Stimulated activated CD8-positive, alpha-beta memory T cell treated with anti-CD3 and anti-CD28 coated beads, Interleukin-7, amount 100 ng/mL, for 1 hour (primary cell): ENCODE data around the gene COL4A1.

Source experiments
- DNase-seq, 2 donors: peaks; one replicate each; pipeline ENCODE4 v3.0.0-alpha.2; 2020; ENCODE audit warnings: low read depth in 2 of 2

Gene COL4A1

DNA sequence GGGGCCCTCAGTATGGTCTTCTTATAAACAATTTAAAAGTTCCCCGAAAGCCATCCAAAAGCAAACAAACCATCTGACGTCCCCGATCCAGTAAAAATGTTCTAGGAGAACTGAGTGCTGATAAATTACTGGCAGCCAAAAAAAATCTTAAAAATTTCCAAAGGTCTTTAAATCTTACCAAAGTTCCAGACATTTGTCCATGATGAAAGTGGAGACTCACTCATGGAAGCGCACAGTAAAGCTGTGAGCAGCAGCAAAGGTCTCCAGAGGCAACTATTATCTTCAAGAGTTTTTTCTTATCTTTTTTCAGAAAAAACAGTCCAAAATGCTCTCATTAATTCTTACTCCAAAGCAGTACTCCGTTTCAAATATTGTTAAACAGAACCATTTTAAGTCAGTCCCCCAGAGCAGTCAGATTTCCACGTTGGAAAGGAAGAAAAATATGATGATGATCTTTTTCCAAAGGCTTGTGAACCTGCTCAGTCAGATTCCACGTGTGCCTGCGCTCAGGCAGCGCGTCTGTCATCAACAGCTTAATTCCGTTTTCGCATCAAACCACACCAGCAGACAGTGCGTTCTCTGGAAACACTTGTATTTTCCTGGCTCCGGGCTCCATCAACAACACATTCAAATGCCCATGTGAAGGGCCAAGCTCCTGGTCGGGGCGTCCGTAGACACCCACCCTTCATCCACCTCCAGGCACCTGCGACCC is 85.4 kb downstream of the COL4A1 start:
- DNase-seq = no peak

DNA sequence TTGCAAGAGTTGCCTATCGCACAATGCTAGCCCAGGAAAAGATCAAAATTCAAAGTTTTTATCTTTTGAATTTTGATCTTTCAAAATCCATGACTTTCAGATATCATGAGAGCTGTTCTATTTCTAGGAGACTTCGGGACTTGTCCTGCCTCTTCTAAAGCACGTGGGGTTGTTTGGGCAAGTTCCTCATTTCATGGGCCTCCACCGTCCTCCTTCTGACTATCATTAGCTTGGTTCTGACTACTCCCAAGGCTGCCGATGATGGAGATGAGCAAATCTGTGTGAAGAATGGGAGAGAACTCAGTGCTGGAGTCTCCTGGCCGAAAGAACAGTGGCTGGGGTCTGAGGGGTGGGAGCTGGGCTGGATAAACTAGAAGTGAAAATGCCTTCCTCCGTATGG is 86.5 kb downstream of the COL4A1 start:
- DNase-seq = no peak

GRCh38 chr13:110218581-110219201 is 88.3 kb downstream of the COL4A1 start:
- no peak for DNase-seq

DNA sequence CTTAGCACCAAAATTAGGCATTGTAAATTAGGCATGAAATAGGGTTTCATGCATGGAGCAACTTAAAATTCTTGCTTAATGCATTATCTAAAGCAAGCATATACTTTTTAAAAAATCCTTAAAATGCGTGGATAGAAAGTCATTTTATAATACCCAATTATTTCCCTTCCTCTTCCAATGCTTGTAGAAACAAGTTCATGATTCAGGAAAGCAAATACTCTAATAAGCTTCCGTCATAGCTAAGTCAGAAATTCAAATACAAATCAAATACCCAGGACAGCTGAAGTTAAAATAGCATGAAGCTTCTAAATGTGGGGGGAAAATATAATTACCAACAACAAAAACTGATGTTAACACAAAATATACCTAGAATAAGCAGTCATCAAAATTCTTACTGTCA is 89.1 kb downstream of the COL4A1 start:
- no peak for DNase-seq

DNA sequence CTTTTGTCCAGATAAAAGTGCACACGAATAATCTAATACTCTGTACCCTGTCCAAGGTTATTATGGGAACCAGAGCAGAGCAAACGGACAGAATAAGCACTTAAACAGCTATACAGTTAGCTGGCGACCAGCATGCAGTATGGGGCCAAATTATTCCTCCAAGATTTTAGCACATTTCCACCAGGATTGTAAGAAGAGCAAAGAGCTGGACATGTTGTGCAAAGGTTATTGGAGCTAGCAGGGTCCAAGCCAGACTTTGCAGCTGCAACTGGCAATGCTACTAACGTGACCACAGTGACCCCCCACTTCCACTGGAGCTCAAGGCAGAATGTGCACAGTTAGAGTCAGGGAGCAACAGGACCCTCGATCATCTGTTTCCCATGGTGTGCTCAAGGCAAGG is 89.9 kb downstream of the COL4A1 start:
- no peak for DNase-seq

- DNase-seq = no peak
Observed at GRCh38 chr13:110216398-110217041, 90.4 kb downstream of the COL4A1 start.

DNA sequence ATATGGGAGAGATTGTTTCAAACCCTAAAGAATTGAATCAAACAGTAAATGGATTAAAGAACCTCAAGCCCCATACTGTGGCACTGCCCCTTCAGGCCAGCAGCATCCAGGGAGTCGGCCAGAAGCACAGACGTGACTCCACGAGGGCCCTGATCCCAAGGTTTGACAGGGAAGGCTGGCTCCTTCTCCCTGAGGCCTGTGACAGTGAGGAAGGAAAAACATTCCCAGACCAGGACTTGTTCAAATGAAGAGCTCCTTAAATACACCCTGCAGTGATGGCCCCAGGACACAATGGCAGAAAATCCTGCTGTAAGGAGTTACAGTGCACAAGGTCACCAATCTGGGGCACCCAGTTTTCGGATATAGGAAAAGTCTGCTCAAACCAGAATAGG is 91.0 kb downstream of the COL4A1 start:
- DNase-seq = no peak

GRCh38 chr13:110215606-110216005 is 91.4 kb downstream of the COL4A1 start:
- DNase-seq = no peak

- DNase-seq = no peak
Observed at GRCh38 chr13:110214637-110215036, 92.3 kb downstream of the COL4A1 start.

DNA sequence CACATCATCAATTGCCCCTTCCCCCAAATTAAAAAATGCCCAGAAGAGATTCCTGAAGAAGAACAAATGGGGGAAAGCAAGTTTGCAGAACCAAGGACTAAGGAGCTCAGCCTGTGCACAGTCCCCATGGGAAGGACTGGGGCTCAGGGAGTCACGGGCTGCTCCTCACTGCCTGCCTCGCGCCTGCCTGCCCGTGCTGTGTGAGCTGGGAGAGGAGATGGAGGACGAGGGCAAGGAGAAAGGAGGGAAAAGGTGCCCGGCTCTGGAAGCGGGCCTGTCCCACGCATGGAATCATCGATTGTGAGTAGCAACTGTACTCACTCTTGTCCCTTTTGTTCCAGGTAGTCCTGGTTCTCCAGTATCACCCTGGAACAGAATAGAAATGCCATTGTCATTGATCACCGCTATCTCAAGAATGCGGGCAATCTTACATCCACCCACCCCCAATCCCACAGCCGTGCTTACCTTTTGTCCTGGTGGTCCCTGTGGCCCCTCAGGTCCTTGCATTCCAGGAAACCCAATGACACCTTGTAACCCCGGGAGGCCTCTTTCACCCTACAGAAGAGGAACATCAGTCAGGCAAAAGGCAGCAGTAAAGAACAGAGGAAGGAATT is 93.4 kb downstream of the COL4A1 start:
- no peak for DNase-seq

DNA sequence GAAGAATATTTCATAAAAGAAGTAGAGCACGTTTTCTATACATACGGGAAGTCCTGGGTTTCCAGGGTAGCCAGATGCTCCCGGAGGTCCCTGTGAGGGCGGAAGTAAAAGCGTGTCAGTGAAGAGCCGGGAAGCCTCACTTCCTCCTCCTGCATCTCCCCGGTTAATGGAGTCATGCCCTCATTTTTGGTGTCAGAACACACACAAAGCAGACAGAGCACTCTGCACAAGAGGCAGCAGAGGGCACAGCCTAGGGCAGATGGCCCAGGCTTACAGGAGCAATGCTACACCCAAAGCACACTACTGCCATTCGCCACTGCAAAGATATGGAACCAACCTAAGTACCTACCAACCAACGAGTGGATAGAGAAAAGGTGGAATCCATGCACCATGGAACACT is 94.4 kb downstream of the COL4A1 start:
- DNase-seq = no peak

- no peak for DNase-seq
Observed at GRCh38 chr13:110211735-110212134, 95.2 kb downstream of the COL4A1 start.

GRCh38 chr13:110211046-110211445 is 95.9 kb downstream of the COL4A1 start:
- DNase-seq = no peak

- no peak for DNase-seq
Observed at GRCh38 chr13:110210604-110210985, 96.4 kb downstream of the COL4A1 start.

DNA sequence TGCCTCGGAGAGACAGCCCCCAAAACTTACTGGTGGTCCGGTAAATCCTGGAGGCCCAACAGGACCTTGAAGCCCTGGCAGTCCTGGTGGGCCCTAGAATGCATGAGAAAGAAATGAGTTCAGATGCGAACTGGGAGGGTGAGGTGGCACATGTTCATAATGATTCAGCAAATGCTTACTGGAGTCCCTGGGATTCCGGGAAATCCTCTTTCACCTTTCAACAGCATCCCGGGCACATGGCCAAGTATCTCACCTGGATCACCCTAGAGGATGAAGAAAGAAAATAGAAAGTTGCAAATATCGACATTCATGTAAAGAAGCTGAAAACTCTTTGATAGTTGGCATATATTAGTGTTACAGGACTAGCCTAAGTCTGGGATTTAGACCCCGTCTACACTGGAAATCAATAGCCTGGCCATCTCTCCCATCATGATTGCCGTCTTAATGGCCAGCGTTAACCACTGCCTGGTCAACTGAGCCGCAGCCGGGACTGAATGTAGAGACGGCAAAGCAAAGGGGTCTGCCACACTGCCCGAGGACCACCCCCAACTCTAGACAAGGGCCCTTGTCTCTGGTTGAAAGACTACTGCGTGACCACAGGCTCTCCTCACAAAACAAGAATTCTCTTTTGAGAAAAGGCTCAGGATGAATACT is 96.9 kb downstream of the COL4A1 start:
- DNase-seq = no peak

- DNase-seq = no peak
Observed at GRCh38 chr13:110208116-110208515, 98.8 kb downstream of the COL4A1 start.

DNA sequence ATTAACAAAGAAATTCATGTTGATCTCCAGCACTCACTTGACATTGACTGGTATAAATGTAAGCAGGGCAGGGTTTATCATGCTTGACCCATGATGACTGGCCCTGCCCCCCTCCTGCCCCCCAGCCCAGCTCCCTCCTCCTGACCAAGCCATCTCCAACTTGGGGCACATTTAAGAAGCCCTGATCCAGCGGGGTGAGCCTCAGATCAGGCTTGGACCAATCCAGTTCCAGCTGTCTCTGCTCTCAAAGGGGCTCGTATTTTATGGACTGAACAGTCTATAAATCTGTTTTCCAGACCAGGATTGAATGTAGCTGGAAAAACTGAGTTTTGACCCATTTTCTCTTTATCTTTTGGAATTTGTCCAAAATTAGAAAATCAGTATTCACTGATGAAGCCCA is 100.0 kb downstream of the COL4A1 start:
- no peak for DNase-seq

GRCh38 chr13:110206185-110206584 is 100.8 kb downstream of the COL4A1 start:
- no peak for DNase-seq

GRCh38 chr13:110201114-110201513 is 105.8 kb downstream of the COL4A1 start:
- DNase-seq = no peak

GRCh38 chr13:110200276-110200870 is 106.6 kb downstream of the COL4A1 start:
- DNase-seq = no peak

DNA sequence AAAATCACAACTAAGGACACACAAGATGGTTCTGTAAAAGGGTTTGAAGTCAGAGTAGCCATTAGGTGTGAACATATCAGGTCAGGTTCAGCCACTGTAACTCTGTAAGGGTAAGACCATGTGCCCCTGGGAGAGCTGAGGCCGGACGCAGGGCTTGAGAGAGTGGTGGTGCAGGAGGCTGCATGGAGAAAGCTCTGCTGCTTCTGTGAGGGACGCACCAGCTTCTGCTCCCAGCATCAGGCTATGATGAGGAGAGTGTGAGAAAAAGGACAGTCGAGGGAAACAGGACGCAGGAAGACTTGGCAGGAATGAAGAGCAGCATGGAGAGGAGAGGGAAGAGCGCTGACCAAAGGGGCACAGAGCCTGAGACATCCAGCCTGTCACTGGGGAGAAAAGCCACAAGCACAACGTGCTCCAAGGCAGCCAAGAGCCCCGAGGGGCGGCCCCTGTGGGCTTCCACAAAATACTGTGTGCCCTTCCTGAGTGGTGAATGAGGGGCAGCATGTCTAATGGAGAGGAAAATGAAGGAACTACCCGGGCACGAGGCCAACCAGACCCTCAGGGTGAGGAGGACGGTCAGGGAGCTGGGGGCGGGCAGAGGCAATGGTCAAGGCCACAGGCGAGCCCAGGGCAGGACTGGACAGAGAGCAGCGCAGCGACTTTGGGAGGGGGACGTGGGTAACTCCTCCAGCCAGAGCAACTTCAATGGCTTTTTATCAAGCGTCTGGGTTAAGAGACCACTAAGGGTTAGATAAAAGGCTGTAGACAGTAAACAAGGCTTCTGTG is 107.7 kb downstream of the COL4A1 start:
- no peak for DNase-seq
